Measurements from ENCODE around the gene OTP. TPM values are rescaled to one million over a fixed set of nuclear protein-coding genes. Genes with fewer than 3 reads are reported as not detected.
A peak's percentile ranks its signal among the peaks of the same experiment; 100 is the strongest.

The OTP gene
- total RNA-seq, 2 experiments from 2014 or later, result not detected

GRCh38 chr5:77637170-77637997 is 1.1 kb downstream of the OTP start:
- H3K27ac Mint-ChIP-seq, result peak overlapping the region; percentile 48
- H3K4me3 Mint-ChIP-seq, result peak overlapping the region; percentile 55
- peaks cover 18% of the 10 kb centered on the region for H3K36me3 Mint-ChIP-seq (ENCODE audit: low read depth)
- DNase-seq (no peak), ATAC-seq (no peak)
- H3K9me3 Mint-ChIP-seq (ENCODE audit: insufficient read depth), result no peaks in the 10 kb centered on the region
- CTCF ChIA-PET, result no interaction called here
- peaks cover 15% of the 10 kb centered on the region for H3K4me1 Mint-ChIP-seq (ENCODE audit: low read depth)
- POLR2A ChIA-PET, result no interaction called here
- H3K27me3 Mint-ChIP-seq (ENCODE audit: low read depth), result peaks cover 70% of the 10 kb centered on the region

GRCh38 chr5:77636641-77637169 is 1.8 kb downstream of the OTP start:
- POLR2A ChIA-PET, result no interaction called here
- H3K27me3 Mint-ChIP-seq (ENCODE audit: low read depth), result peaks cover 69% of the 10 kb centered on the region
- H3K4me3 Mint-ChIP-seq, result no peak overlapping the region
- H3K27ac Mint-ChIP-seq, result no peak overlapping the region
- H3K9me3 Mint-ChIP-seq (ENCODE audit: insufficient read depth), result no peaks in the 10 kb centered on the region
- peaks cover 19% of the 10 kb centered on the region for H3K36me3 Mint-ChIP-seq (ENCODE audit: low read depth)
- CTCF ChIA-PET, result no interaction called here
- no peak for DNase-seq
- peaks cover 16% of the 10 kb centered on the region for H3K4me1 Mint-ChIP-seq (ENCODE audit: low read depth)
- ATAC-seq, result no peak

- Mint-ChIP-seq H3K9me3 (ENCODE audit: insufficient read depth) (no peaks in the 10 kb centered on the region), H3K27ac (peak overlapping the region; percentile 45), H3K36me3 (ENCODE audit: low read depth) (peaks cover 20% of the 10 kb centered on the region), H3K27me3 (ENCODE audit: low read depth) (peaks cover 69% of the 10 kb centered on the region), H3K4me3 (no peak overlapping the region), H3K4me1 (ENCODE audit: low read depth) (peaks cover 19% of the 10 kb centered on the region)
- no peak for DNase-seq
- ChIA-PET POLR2A (no interaction called here), CTCF (no interaction called here)
- ATAC-seq, result no peak
Measured at GRCh38 chr5:77635917-77636640, 2.4 kb downstream of the OTP start.

- POLR2A ChIA-PET, result no interaction called here
- Mint-ChIP-seq H3K27me3 (ENCODE audit: low read depth) (peaks cover 69% of the 10 kb centered on the region), H3K36me3 (ENCODE audit: low read depth) (peaks cover 21% of the 10 kb centered on the region), H3K4me3 (no peak overlapping the region), H3K9me3 (ENCODE audit: insufficient read depth) (no peaks in the 10 kb centered on the region), H3K27ac (no peak overlapping the region), H3K4me1 (ENCODE audit: low read depth) (peaks cover 24% of the 10 kb centered on the region)
- CTCF ChIA-PET, result no interaction called here
- DNase-seq, result no peak
- ATAC-seq, result no peak
Measured at GRCh38 chr5:77635067-77635916, 3.2 kb downstream of the OTP start.

DNA sequence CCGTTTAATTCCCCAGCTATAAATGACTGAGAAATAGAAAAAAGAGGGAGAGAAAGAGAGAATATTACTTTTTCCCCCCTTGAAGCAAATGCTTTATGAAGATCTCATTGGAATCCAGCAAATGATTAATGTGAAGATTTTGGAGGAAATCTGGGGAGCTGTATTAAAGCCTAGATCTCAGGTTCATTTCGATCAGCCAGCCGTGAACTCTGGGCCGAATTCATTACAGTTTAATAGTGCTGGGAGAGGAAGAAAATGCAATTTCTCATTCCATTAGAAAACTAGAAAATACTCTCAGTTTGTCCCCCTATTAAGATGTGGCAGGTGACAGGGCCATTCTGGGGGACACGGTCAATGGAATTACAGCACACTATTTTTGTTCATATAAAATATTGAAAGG is 4.8 kb downstream of the OTP start:
- CTCF ChIA-PET, result interaction anchor here (1.1 kb wide), 1 partner anchor 336 kb away, joined by 3 read pairs; no protein-coding TSS in a partner anchor
- no peak overlapping the region for H3K27ac Mint-ChIP-seq
- H3K4me3 Mint-ChIP-seq, result no peak overlapping the region
- POLR2A ChIA-PET, result no interaction called here
- peaks cover 35% of the 10 kb centered on the region for H3K4me1 Mint-ChIP-seq (ENCODE audit: low read depth)
- H3K27me3 Mint-ChIP-seq (ENCODE audit: low read depth), result peaks cover 71% of the 10 kb centered on the region
- ATAC-seq (no peak), DNase-seq (no peak)
- H3K36me3 Mint-ChIP-seq (ENCODE audit: low read depth), result peaks cover 29% of the 10 kb centered on the region
- peaks cover 3% of the 10 kb centered on the region for H3K9me3 Mint-ChIP-seq (ENCODE audit: insufficient read depth)

DNA sequence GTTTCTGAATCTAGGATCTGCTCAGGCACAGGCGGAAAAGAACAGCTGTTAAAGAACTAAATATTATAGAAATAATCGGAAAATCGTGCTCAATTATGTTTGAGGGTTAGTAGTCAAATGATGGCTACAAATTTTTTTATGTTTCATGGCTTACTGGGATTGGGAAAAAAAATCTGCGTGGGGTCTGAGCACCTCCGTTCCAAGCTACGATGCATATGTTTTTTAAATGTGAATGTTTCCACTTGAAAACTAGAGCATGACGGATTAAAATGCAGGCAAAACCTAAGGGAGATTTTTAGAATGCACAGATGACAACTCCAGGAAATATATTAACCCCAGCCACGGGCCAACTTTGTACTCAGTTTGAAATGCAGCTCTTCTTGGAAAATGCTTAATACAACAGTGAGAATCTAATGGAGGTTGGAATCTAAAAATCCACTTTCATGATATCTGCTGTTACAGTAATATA is 5.3 kb downstream of the OTP start:
- Mint-ChIP-seq H3K27me3 (ENCODE audit: low read depth) (peaks cover 75% of the 10 kb centered on the region), H3K9me3 (ENCODE audit: insufficient read depth) (peaks cover 6% of the 10 kb centered on the region), H3K36me3 (ENCODE audit: low read depth) (peaks cover 31% of the 10 kb centered on the region), H3K4me3 (no peak overlapping the region), H3K4me1 (ENCODE audit: low read depth) (peaks cover 37% of the 10 kb centered on the region), H3K27ac (no peak overlapping the region)
- ChIA-PET CTCF (interaction anchor here (1.1 kb wide), 1 partner anchor 336 kb away, joined by 3 read pairs; no protein-coding TSS in a partner anchor), POLR2A (no interaction called here)
- DNase-seq, result no peak
- ATAC-seq, result no peak

- POLR2A ChIA-PET, result no interaction called here
Measured at GRCh38 chr5:77632526-77633206, 5.8 kb downstream of the OTP start.

GRCh38 chr5:77630114-77630680 is 8.3 kb downstream of the OTP start:
- H3K27me3 Mint-ChIP-seq (ENCODE audit: low read depth), result peaks cover 70% of the 10 kb centered on the region
- H3K4me3 Mint-ChIP-seq, result peak overlapping the region; percentile 69
- H3K4me1 Mint-ChIP-seq (ENCODE audit: low read depth), result peaks cover 28% of the 10 kb centered on the region
- POLR2A ChIA-PET, result no interaction called here
- DNase-seq (peak; percentile 63), ATAC-seq (peak; percentile 88)
- H3K9me3 Mint-ChIP-seq (ENCODE audit: insufficient read depth), result peaks cover 6% of the 10 kb centered on the region
- H3K27ac Mint-ChIP-seq, result no peak overlapping the region
- peaks cover 20% of the 10 kb centered on the region for H3K36me3 Mint-ChIP-seq (ENCODE audit: low read depth)
- CTCF ChIA-PET, result interaction anchor here (1.1 to 1.2 kb wide), 2 partner anchors 10 to 12 kb away, joined by 4 read pairs; no protein-coding TSS in a partner anchor

More at GRCh38 chr5:77632526-77633206, 5.8 kb downstream of the OTP start:
- Mint-ChIP-seq H3K27me3 (ENCODE audit: low read depth) (peaks cover 74% of the 10 kb centered on the region), H3K36me3 (ENCODE audit: low read depth) (peaks cover 27% of the 10 kb centered on the region), H3K4me1 (ENCODE audit: low read depth) (peaks cover 36% of the 10 kb centered on the region), H3K4me3 (peak overlapping the region; percentile 28), H3K9me3 (ENCODE audit: insufficient read depth) (peaks cover 6% of the 10 kb centered on the region), H3K27ac (peak overlapping the region; percentile 58)
- DNase-seq, result no peak
- CTCF ChIA-PET, result interaction anchor here (1.1 kb wide), 1 partner anchor 337 kb away, joined by 3 read pairs; no protein-coding TSS in a partner anchor
- no peak for ATAC-seq

DNA sequence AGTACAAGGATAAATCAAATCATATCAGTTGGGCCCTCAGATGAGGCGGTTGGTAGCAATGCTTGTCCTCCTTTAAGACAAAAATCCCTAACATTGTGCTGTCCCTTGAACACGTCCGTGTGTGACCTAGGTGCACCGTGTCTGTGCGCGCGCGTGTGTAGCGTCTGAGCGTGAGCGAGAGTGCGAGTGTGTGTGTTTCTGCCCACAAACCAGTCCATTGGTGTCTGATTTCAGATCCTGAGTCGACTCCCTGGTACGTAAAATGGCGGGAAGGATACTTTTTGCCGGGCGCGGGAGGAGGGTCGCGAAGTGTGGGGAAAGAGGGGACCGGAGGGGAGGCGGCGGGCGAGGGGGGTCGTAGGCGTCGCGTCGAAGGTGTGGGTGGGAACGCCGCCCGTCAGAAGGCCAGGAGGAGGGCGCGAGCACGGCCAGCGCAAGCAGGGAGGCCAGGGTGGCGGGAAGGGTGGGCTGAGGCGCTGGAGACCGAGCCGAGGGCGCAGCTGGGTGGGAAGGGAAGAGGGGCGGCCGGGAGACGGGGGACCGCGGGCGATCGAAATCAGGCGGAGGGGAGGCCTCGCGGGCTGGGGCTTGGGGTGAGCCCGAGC is 8.9 kb downstream of the OTP start:
- H3K9me3 Mint-ChIP-seq (ENCODE audit: insufficient read depth), result peaks cover 6% of the 10 kb centered on the region
- ChIA-PET POLR2A (interaction anchor here (0.6 kb wide), 1 partner anchor 246 kb away, joined by 3 read pairs; no protein-coding TSS in a partner anchor), CTCF (interaction anchor here (1.1 to 1.2 kb wide), 2 partner anchors 13 kb away, joined by 3 to 4 read pairs; no protein-coding TSS in a partner anchor)
- ATAC-seq (no peak), DNase-seq (no peak)
- peak overlapping the region; percentile 45 for H3K27ac Mint-ChIP-seq
- H3K27me3 Mint-ChIP-seq (ENCODE audit: low read depth), result peaks cover 73% of the 10 kb centered on the region
- peak overlapping the region; percentile 73 for H3K4me3 Mint-ChIP-seq
- peaks cover 20% of the 10 kb centered on the region for H3K36me3 Mint-ChIP-seq (ENCODE audit: low read depth)
- peaks cover 28% of the 10 kb centered on the region for H3K4me1 Mint-ChIP-seq (ENCODE audit: low read depth)

GRCh38 chr5:77628840-77629508 is 9.5 kb downstream of the OTP start:
- no peak for ATAC-seq
- peaks cover 76% of the 10 kb centered on the region for H3K27me3 Mint-ChIP-seq (ENCODE audit: low read depth)
- CTCF ChIA-PET, result interaction anchor here (1.1 kb wide), 1 partner anchor 13 kb away, joined by 3 read pairs; no protein-coding TSS in a partner anchor
- no peak for DNase-seq
- H3K36me3 Mint-ChIP-seq (ENCODE audit: low read depth), result peaks cover 20% of the 10 kb centered on the region
- peak overlapping the region; percentile 73 for H3K4me3 Mint-ChIP-seq
- peaks cover 28% of the 10 kb centered on the region for H3K4me1 Mint-ChIP-seq (ENCODE audit: low read depth)
- H3K27ac Mint-ChIP-seq, result peak overlapping the region; percentile 45
- POLR2A ChIA-PET, result interaction anchor here (0.6 kb wide), 1 partner anchor 246 kb away, joined by 3 read pairs; no protein-coding TSS in a partner anchor
- peaks cover 6% of the 10 kb centered on the region for H3K9me3 Mint-ChIP-seq (ENCODE audit: insufficient read depth)
